K562 (cell line): ENCODE results near the gene VWA7. TPM values are rescaled to one million over a fixed set of nuclear protein-coding genes. Genes with fewer than 3 reads are reported as not detected.

Experiments used
- ARHGAP35 ChIP-seq: fragments of 450-650 bp; IDR thresholded peaks from 2 replicates; pipeline ENCODE4 v1.6.1; 2018; ENCODE audit not compliant: partially characterized antibody
- ARID3B ChIP-seq: fragments of 250-450 bp; sonication (Bioruptor Pico); IDR thresholded peaks from 2 replicates; pipeline ENCODE4 v1.4.0; 2020; ENCODE audit warnings: borderline replicate concordance
- ETV6 ChIP-seq, 3 experiments: fragments of 150-350 bp in 1 of 3; sonication (generic) in 1 of 3; formaldehyde crosslinking in 1 of 3; IDR thresholded peaks; 2 replicates each; pipeline versions ENCODE4 v1.6.1 to v1.8.0; 2014 to 2022; ENCODE audit warnings: borderline replicate concordance in 2 of 3, low read depth in 2 of 3, antibody characterized with exemption in 1 of 3, low read length in 1 of 3, mild to moderate bottlenecking in 1 of 3, missing genetic modification reagents in 1 of 3
- GATA2 ChIP-seq: sonication (generic); formaldehyde crosslinking; IDR thresholded peaks from 2 replicates; pipeline ENCODE4 v1.4.0; 2020; ENCODE audit warnings: mild to moderate bottlenecking, missing genetic modification reagents
- HEY1 ChIP-seq: fragments of 250-450 bp; sonication (Bioruptor Pico); IDR thresholded peaks from 2 replicates; pipeline ENCODE4 v1.5.0; 2020; ENCODE audit warnings: mild to moderate bottlenecking, moderate library complexity, borderline replicate concordance
- HOXB6 ChIP-seq: fragments of 250-450 bp; sonication (Bioruptor Pico); IDR thresholded peaks from 2 replicates; pipeline ENCODE4 v1.5.1; 2022; ENCODE audit warnings: mild to moderate bottlenecking, borderline replicate concordance
- KLF13 ChIP-seq: fragments of 450-650 bp; IDR thresholded peaks from 2 replicates; pipeline ENCODE4 v1.6.1; 2016; ENCODE audit warnings: missing genetic modification characterization, low read depth, mild to moderate bottlenecking, missing compliant biosample characterization, moderate library complexity, borderline replicate concordance
- KLF6 ChIP-seq: fragments of 250-450 bp; sonication (Bioruptor Pico); IDR thresholded peaks from 2 replicates; pipeline ENCODE4 v1.4.0; 2020; ENCODE audit warnings: mild to moderate bottlenecking, moderate library complexity, borderline replicate concordance
- LARP7 ChIP-seq: fragments of 450-650 bp; IDR thresholded peaks from 2 replicates; pipeline ENCODE4 v1.6.1; 2016
- NR2C2 ChIP-seq, 2 experiments: fragments of 200-800 bp in 1 of 2; sonication (Bioruptor generic) in 1 of 2; sonication (generic) in 1 of 2; formaldehyde crosslinking in 1 of 2; IDR thresholded peaks; 2 replicates each; pipeline versions ENCODE4 v1.6.1 to v1.8.0; 2016 to 2022; ENCODE audit warnings: mild to moderate bottlenecking in 1 of 2, missing compliant biosample characterization in 1 of 2, missing genetic modification characterization in 1 of 2, missing genetic modification reagents in 1 of 2
- PHF8 ChIP-seq: fragments of 200-600 bp; sonication (generic); IDR thresholded peaks from 2 replicates; pipeline ENCODE4 v1.6.1; 2012; ENCODE audit warnings: mixed run types, mild to moderate bottlenecking, inconsistent platforms, low read length, moderate library complexity, borderline replicate concordance
- TCF15 ChIP-seq: fragments of 250-450 bp; sonication (Bioruptor Pico); IDR thresholded peaks from 2 replicates; pipeline ENCODE4 v1.8.0; 2022; ENCODE audit warnings: moderate library complexity, mild to moderate bottlenecking, inconsistent platforms
- THRAP3 ChIP-seq: fragments of 450-650 bp; IDR thresholded peaks from 2 replicates; pipeline ENCODE4 v1.6.1; 2016; ENCODE audit warnings: mild to moderate bottlenecking, inconsistent platforms, borderline replicate concordance
- ZBTB7A ChIP-seq: IDR thresholded peaks from 2 replicates; pipeline ENCODE4 v1.6.1; 2011; ENCODE audit warnings: low read depth, mild to moderate bottlenecking, low read length, moderate library complexity, borderline replicate concordance; ENCODE audit not compliant: control insufficient read depth
- ZC3H8 ChIP-seq: fragments of 450-650 bp; IDR thresholded peaks from 2 replicates; pipeline ENCODE4 v1.6.1; 2017
- ZFPM2 ChIP-seq: fragments of 250-450 bp; sonication (Bioruptor Pico); IDR thresholded peaks from 2 replicates; pipeline ENCODE4 v1.5.1; 2022; ENCODE audit warnings: mild to moderate bottlenecking
- ZNF124 ChIP-seq: sonication (generic); formaldehyde crosslinking; IDR thresholded peaks from 2 replicates; pipeline ENCODE4 v1.8.1; 2022; ENCODE audit warnings: missing genetic modification reagents
- ZNF444 ChIP-seq: fragments of 250-450 bp; sonication (Bioruptor Pico); IDR thresholded peaks from 2 replicates; pipeline ENCODE4 v1.4.0; 2020; ENCODE audit warnings: mild to moderate bottlenecking, moderate library complexity
- ZNF655 ChIP-seq: fragments of 250-450 bp; sonication (Bioruptor Pico); IDR thresholded peaks from 2 replicates; pipeline ENCODE4 v1.5.0; 2021
- polyA plus RNA-seq, 8 experiments: library from polyadenylated mRNA; depleted of rRNA in 4 of 8; stranded (reverse) in 5 of 8; unstranded in 3 of 8; fragments of >200 nt; fragmentation: Nextera tagmentation in 2 of 8; fragmentation: Illumina TruSeq in 1 of 8; extraction: Ambion mirVana in 2 of 8; extraction: Trizol in 1 of 8; gene quantifications; 2 replicates each; pipeline versions ENCODE4 v1.2.1 to v1.2.3, GENCODE V29; 2011 to 2014; ENCODE audit warnings: inconsistent platforms in 1 of 8, missing spikeins in 1 of 8
- total RNA-seq, 7 experiments: library from RNA; depleted of rRNA in 6 of 7; stranded (reverse); fragments of >200 nt in 6 of 7; fragmentation: Illumina TruSeq in 2 of 7; extraction: Trizol in 2 of 7; gene quantifications; 2 replicates each; pipeline versions ENCODE4 v1.2.1 to v1.2.3, GENCODE V29; 2011 to 2021; ENCODE audit warnings: low replicate concordance in 1 of 7
- TF ChIP-seq, protein P1 (sequence below): fragments of 450-650 bp; IDR thresholded peaks from 2 replicates; pipeline ENCODE4 v1.6.1; 2016; ENCODE audit warnings: antibody characterized with exemption
- TF ChIP-seq, protein P2 (sequence below): fragments of 450-650 bp; IDR thresholded peaks from 2 replicates; pipeline ENCODE4 v1.6.1; 2016

VWA7 gene
- total and polyA plus RNA-seq, 9 of the 15 experiments (the other 6 are each of a cell fraction or from before 2014, with no cell fraction given), result 0.18 to 2.9 (median 0.95) TPM

GRCh38 chr6:31737315-31737990, 39.7 kb downstream of the VWA7 start (continued):
- peak; percentile 68 for TF ChIP-seq ARHGAP35
- TF ChIP-seq, protein P1, sequence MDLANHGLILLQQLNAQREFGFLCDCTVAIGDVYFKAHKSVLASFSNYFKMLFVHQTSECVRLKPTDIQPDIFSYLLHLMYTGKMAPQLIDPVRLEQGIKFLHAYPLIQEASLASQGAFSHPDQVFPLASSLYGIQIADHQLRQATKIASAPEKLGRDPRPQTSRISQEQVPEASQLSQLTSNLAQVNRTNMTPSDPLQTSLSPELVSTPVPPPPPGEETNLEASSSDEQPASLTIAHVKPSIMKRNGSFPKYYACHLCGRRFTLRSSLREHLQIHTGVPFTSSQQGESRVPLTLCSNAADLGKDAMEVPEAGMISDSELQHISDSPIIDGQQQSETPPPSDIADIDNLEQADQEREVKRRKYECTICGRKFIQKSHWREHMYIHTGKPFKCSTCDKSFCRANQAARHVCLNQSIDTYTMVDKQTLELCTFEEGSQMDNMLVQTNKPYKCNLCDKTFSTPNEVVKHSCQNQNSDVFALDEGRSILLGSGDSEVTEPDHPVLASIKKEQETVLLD, result peak; percentile 28; the same call in 1 of the 2 replicates
- TF ChIP-seq ZC3H8, result peak; percentile 37; the same call in 1 of the 2 replicates
- peak; percentile 17; the same call in 1 of the 2 replicates for TF ChIP-seq KLF6 (CRISPR knock-in tag)
- peak; percentile 50 for TF ChIP-seq HEY1 (CRISPR knock-in tag)
- TF ChIP-seq, protein P2, sequence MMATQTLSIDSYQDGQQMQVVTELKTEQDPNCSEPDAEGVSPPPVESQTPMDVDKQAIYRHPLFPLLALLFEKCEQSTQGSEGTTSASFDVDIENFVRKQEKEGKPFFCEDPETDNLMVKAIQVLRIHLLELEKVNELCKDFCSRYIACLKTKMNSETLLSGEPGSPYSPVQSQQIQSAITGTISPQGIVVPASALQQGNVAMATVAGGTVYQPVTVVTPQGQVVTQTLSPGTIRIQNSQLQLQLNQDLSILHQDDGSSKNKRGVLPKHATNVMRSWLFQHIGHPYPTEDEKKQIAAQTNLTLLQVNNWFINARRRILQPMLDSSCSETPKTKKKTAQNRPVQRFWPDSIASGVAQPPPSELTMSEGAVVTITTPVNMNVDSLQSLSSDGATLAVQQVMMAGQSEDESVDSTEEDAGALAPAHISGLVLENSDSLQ, result no peak
- TF ChIP-seq GATA2 (CRISPR knock-in tag), result no peak
- TF ChIP-seq ZBTB7A, result no peak
- peak; percentile 64; the same call in 1 of the 2 replicates for TF ChIP-seq HOXB6
- 0 out of 2 replicates have a peak, but pooled peaks have one; percentile 24 for TF ChIP-seq ARID3B (CRISPR knock-in tag)
- TF ChIP-seq THRAP3, result no peak
- peak; percentile 32; the same call in 1 of the 2 replicates for TF ChIP-seq NR2C2 (CRISPR knock-in tag; IDR thresholded peaks at IDR 0.05)
- no peak for TF ChIP-seq NR2C2 (tag; IDR thresholded peaks at IDR 0.05)
- 0 out of 2 replicates have a peak, but pooled peaks have one; percentile 14 for TF ChIP-seq KLF13 (tag)
- no peak for TF ChIP-seq ZFPM2 (CRISPR knock-in tag)
- 0 out of 2 replicates have a peak, but pooled peaks have one; percentile 72 for TF ChIP-seq ZNF655 (CRISPR knock-in tag)
- 0 out of 2 replicates have a peak, but pooled peaks have one; percentile 2 for TF ChIP-seq PHF8
- no peak for TF ChIP-seq ZNF124 (CRISPR knock-in tag)
- TF ChIP-seq LARP7, result peak; percentile 94; the same call in 1 of the 2 replicates
- 0 out of 4 replicates have a peak, but pooled peaks of 1 of the 2 experiments have one; percentile 50 for TF ChIP-seq ETV6 (IDR thresholded peaks at IDR 0.05; ENCODE audit: borderline replicate concordance in 1 of 2, low read depth in 2 of 2, low read length in 1 of 2)
- TF ChIP-seq ETV6 (CRISPR knock-in tag; IDR thresholded peaks at IDR 0.05; ENCODE audit: borderline replicate concordance), result no peak
- TF ChIP-seq TCF15 (CRISPR knock-in tag), result 0 out of 2 replicates have a peak, but pooled peaks have one; percentile 9
- peak; percentile 28 for TF ChIP-seq ZNF444
